Osteocyte (in vitro differentiated cells): ENCODE results near the gene YIPF3. TPM values are rescaled to one million over a fixed set of nuclear protein-coding genes. Genes with fewer than 3 reads are reported as not detected.
"Not testable (repeated sequence)": the region's sequence is repeated elsewhere in the genome, so short reads cannot be mapped to it uniquely, and the experiment has no call there.

Experiments
- DNase-seq: peaks from one replicate; pipeline ENCODE4 v3.0.0; 2021; ENCODE audit warnings: mixed read lengths; ENCODE audit not compliant: unreplicated experiment; ENCODE audit errors: extremely low spot score
- H3K27ac Mint-ChIP-seq: one replicate; pipeline ENCODE4 v1.8.0; 2021; ENCODE audit warnings: mild to moderate bottlenecking, mixed read lengths; ENCODE audit not compliant: unreplicated experiment
- H3K27me3 Mint-ChIP-seq: one replicate; pipeline ENCODE4 v1.8.0; 2021; ENCODE audit warnings: mixed read lengths; ENCODE audit not compliant: unreplicated experiment
- H3K36me3 Mint-ChIP-seq: one replicate; pipeline ENCODE4 v1.8.0; 2021; ENCODE audit warnings: mixed read lengths; ENCODE audit not compliant: unreplicated experiment
- H3K4me1 Mint-ChIP-seq: one replicate; pipeline ENCODE4 v1.8.0; 2021; ENCODE audit warnings: mixed read lengths; ENCODE audit not compliant: unreplicated experiment
- H3K4me3 Mint-ChIP-seq: one replicate; pipeline ENCODE4 v1.8.0; 2021; ENCODE audit warnings: mild to moderate bottlenecking, moderate library complexity, mixed read lengths; ENCODE audit not compliant: unreplicated experiment
- H3K9me3 Mint-ChIP-seq: one replicate; pipeline ENCODE4 v1.8.0; 2021; ENCODE audit warnings: mixed read lengths; ENCODE audit not compliant: unreplicated experiment
- CTCF ChIP-seq: fragments of 200-600 bp; sonication (generic); IDR thresholded peaks from 2 replicates; pipeline ENCODE4 v1.5.0; 2021; ENCODE audit warnings: antibody characterized with exemption, mild to moderate bottlenecking, moderate library complexity
- total RNA-seq: library from RNA; stranded (reverse); gene quantifications from 2 replicates; pipeline ENCODE4 v1.2.1, GENCODE V29; 2021

YIPF3 gene
- total RNA-seq, 1 donor from 2014 or later, result 148 TPM

- Mint-ChIP-seq H3K9me3 (no peaks in the 10 kb centered on the region), H3K27me3 (no peaks in the 10 kb centered on the region), H3K4me3 (no peak overlapping the region), H3K36me3 (peaks cover 37% of the 10 kb centered on the region), H3K4me1 (peaks cover 34% of the 10 kb centered on the region), H3K27ac (no peak overlapping the region)
- TF ChIP-seq CTCF, result no peak
- DNase-seq, result no peak
These were observed 17.5 kb downstream of the YIPF3 start for GRCh38 chr6:43499028-43499815.

- not testable (repeated sequence) for H3K27me3 Mint-ChIP-seq, H3K9me3 Mint-ChIP-seq, H3K27ac Mint-ChIP-seq, H3K4me3 Mint-ChIP-seq, DNase-seq
- Mint-ChIP-seq H3K4me1 (peaks cover 35% of the 10 kb centered on the region), H3K36me3 (peaks cover 32% of the 10 kb centered on the region)
These were observed 18.4 kb downstream of the YIPF3 start for GRCh38 chr6:43498291-43498690.

DNA sequence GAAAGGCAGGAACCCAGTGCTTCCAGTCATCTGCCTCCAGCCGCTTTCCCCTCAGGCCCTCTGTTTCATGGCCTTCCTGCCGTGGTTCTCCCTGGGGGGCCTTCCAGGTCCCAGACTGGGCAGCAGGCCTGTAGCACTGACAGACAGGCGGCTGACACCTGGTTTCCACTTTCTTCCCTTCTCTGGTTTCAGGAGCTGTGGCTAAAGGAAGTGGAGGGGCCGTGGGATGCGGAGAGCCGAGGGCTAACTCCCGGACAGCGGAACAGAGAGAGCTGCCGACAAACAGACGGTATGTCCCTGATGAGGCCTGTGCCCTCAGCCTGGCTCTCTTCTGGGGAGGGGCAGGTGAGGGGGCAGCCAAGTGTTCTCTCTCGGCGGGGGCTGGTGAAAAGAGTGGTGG is 19.0 kb downstream of the YIPF3 start:
- Mint-ChIP-seq H3K4me3 (no peak overlapping the region), H3K9me3 (no peaks in the 10 kb centered on the region), H3K4me1 (peaks cover 41% of the 10 kb centered on the region), H3K36me3 (peaks cover 29% of the 10 kb centered on the region), H3K27ac (no peak overlapping the region), H3K27me3 (no peaks in the 10 kb centered on the region)
- DNase-seq, result no peak
- TF ChIP-seq CTCF, result no peak

DNA sequence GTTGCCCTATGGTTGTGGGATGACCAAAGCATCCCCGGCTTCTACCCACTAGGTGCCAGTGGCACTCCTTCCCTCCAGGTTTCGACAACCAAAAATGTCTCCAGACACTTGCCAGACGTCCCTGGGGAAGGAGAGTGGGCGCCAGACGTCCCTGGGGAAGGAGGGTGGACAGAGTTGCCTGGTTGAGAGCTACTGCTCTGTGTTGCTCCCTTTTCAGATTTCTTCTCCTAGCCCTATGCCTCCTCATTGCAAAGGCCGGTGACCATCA is 19.7 kb downstream of the YIPF3 start:
- no peak for DNase-seq
- Mint-ChIP-seq H3K4me1 (peaks cover 47% of the 10 kb centered on the region), H3K9me3 (no peaks in the 10 kb centered on the region), H3K27ac (peak overlapping the region; percentile 67), H3K36me3 (peaks cover 22% of the 10 kb centered on the region), H3K4me3 (no peak overlapping the region), H3K27me3 (no peaks in the 10 kb centered on the region)
- no peak for TF ChIP-seq CTCF

DNA sequence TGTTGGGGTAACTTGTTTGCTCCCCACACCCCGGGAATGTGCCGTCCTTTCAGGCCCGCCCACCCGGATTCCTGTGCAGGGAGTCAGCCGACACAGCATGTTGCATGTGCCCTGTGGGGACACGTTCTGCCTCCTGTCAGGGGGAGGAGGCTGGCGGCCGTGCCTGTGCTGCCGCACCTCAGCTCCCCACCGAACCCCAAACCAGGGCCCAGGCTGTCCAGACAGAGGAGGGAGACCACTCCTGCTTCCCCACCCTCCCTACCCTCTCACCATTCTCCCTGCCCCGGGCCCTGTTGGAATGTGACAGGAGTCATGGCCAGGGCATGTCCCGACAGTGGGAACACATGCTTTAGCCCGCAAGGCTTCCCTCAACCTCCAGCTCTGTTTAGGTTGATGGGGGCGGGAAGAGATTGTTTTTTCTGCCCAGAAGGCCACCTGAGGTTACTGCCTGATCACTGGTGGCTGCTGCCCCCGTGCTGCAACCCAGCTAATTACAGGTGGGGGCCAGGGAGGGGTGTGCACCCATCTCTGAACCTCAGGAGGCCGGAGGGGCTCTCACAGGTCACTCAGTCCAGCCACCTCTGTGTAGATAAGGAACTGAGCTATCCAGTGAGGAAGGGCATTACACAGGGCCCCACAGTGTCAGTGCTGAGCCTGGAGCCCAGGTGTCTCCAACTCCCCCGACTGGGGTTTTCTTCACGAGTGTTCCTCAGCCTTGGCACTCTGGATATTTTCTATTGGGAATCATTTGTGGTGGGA is 20.2 kb downstream of the YIPF3 start:
- H3K27ac Mint-ChIP-seq, result peak overlapping the region; percentile 67
- DNase-seq, result no peak
- no peak overlapping the region for H3K4me3 Mint-ChIP-seq
- H3K27me3 Mint-ChIP-seq, result no peaks in the 10 kb centered on the region
- peak; percentile 64 for TF ChIP-seq CTCF
- H3K4me1 Mint-ChIP-seq, result peaks cover 52% of the 10 kb centered on the region
- H3K36me3 Mint-ChIP-seq, result peaks cover 22% of the 10 kb centered on the region
- H3K9me3 Mint-ChIP-seq, result no peaks in the 10 kb centered on the region
